IMR-90 (cell line): ENCODE results near the gene RAB27B. TPM values are rescaled to one million over a fixed set of nuclear protein-coding genes. Genes with fewer than 3 reads are reported as not detected.

ENCODE experiments used
- ATAC-seq: fragments of 200-7000 bp; cut with Tn5 transposase; 2 replicates; pipeline ENCODE4 v1.9.1; 2020; ENCODE audit warnings: low read depth, mild to moderate bottlenecking, moderate library complexity
- BruUV-seq: library from RNA; stranded (reverse); fragments of 400-500 nt; replicated peaks from 2 replicates; lab custom pipeline; 2021; lab: Mats Ljungman, UMichigan
- CTCF ChIA-PET: fragments of 300-600 bp; formaldehyde crosslinking; extraction: SDS; loops from one replicate; lab custom pipeline; 2021; ENCODE audit warnings: antibody characterized with exemption; lab: Yijun Ruan, JAX
- POLR2A ChIA-PET: fragments of 300-600 bp; sonication (Branson Sonifier 250); formaldehyde crosslinking; loops from one replicate; lab custom pipeline; 2022; ENCODE audit warnings: antibody characterized with exemption; ENCODE audit not compliant: unreplicated experiment; lab: Charles Lee
- DNase-seq: peaks from one replicate; pipeline ENCODE4 v3.0.0; 2013
- H2AFZ ChIP-seq: replicated peaks from 2 replicates; pipeline ENCODE3; 2013; ENCODE audit warnings: low read length, mild to moderate bottlenecking; ENCODE audit not compliant: poor library complexity
- H2AK5ac ChIP-seq: 2 replicates; pipeline ENCODE4 v1.6.1; 2013; ENCODE audit warnings: low read depth, low read length, inconsistent platforms
- H2AK9ac ChIP-seq: replicated peaks from 2 replicates; pipeline ENCODE3; 2013; ENCODE audit warnings: mild to moderate bottlenecking, low read depth, low read length, moderate library complexity; ENCODE audit not compliant: poor library complexity
- H2BK120ac ChIP-seq: 2 replicates; pipeline ENCODE4 v1.6.1; 2013; ENCODE audit warnings: low read depth, low read length, inconsistent platforms
- H2BK15ac ChIP-seq: 3 replicates; pipeline ENCODE4 v1.6.1; 2013; ENCODE audit warnings: low read depth, low read length, inconsistent platforms
- H2BK20ac ChIP-seq: 2 replicates; pipeline ENCODE4 v1.6.1; 2013; ENCODE audit warnings: low read depth, mild to moderate bottlenecking, inconsistent platforms, low read length, moderate library complexity
- H2BK5ac ChIP-seq: 2 replicates; pipeline ENCODE4 v1.6.1; 2013; ENCODE audit warnings: mild to moderate bottlenecking, low read depth, low read length, inconsistent platforms; ENCODE audit not compliant: poor library complexity, severe bottlenecking
- H3K14ac ChIP-seq: replicated peaks from 2 replicates; pipeline ENCODE4 v1.6.1; 2013; ENCODE audit warnings: low read depth, low read length, inconsistent platforms
- H3K18ac ChIP-seq: 2 replicates; pipeline ENCODE4 v1.6.1; 2013; ENCODE audit warnings: low read depth, low read length, control low read depth
- H3K23ac ChIP-seq: 2 replicates; pipeline ENCODE4 v1.6.1; 2013; ENCODE audit warnings: low read depth, low read length, inconsistent platforms
- H3K27ac ChIP-seq: 2 replicates; pipeline ENCODE4 v1.5.1; 2013; ENCODE audit warnings: mild to moderate bottlenecking, control low read depth, low read length; ENCODE audit not compliant: insufficient read depth
- H3K27me3 ChIP-seq: 2 replicates; pipeline ENCODE4 v1.6.1; 2013; ENCODE audit warnings: low read length; ENCODE audit not compliant: control insufficient read depth, insufficient read depth
- H3K36me3 ChIP-seq: 2 replicates; pipeline ENCODE4 v1.6.1; 2013; ENCODE audit warnings: low read length, mixed read lengths; ENCODE audit not compliant: control insufficient read depth, insufficient read depth
- H3K4ac ChIP-seq: 2 replicates; pipeline ENCODE4 v1.6.1; 2013; ENCODE audit warnings: low read depth, low read length, inconsistent platforms
- H3K4me1 ChIP-seq: 2 replicates; pipeline ENCODE4 v1.6.1; 2013; ENCODE audit warnings: low read length, mixed read lengths; ENCODE audit not compliant: control insufficient read depth, insufficient read depth
- H3K4me2 ChIP-seq: 2 replicates; pipeline ENCODE4 v1.6.1; 2013; ENCODE audit warnings: low read depth, mild to moderate bottlenecking, control low read depth, low read length, moderate library complexity
- H3K4me3 ChIP-seq: 2 replicates; pipeline ENCODE4 v1.5.1; 2013; ENCODE audit warnings: low read depth, mild to moderate bottlenecking, control low read depth, low read length, moderate library complexity; ENCODE audit not compliant: insufficient read depth
- H3K56ac ChIP-seq: 2 replicates; pipeline ENCODE4 v1.6.1; 2013; ENCODE audit warnings: low read length, inconsistent platforms; ENCODE audit not compliant: insufficient read depth; ENCODE audit errors: extremely low read depth
- H3K79me1 ChIP-seq, 2 experiments: 2 replicates each; pipeline ENCODE4 v1.6.1; 2013; ENCODE audit warnings: low read length in 2 of 2, inconsistent platforms in 1 of 2, low read depth in 1 of 2
- H3K9ac ChIP-seq: 2 replicates; pipeline ENCODE4 v1.6.1; 2013; ENCODE audit warnings: low read depth, low read length, control low read depth
- H3K9me1 ChIP-seq: 2 replicates; pipeline ENCODE4 v1.6.1; 2013; ENCODE audit warnings: low read length, inconsistent platforms; ENCODE audit not compliant: insufficient read depth
- H3K9me3 ChIP-seq: 2 replicates; pipeline ENCODE4 v1.6.1; 2013; ENCODE audit warnings: low read length; ENCODE audit not compliant: control insufficient read depth, insufficient read depth
- H4K20me1 ChIP-seq: 2 replicates; pipeline ENCODE4 v1.6.1; 2013; ENCODE audit warnings: low read length, inconsistent platforms; ENCODE audit not compliant: insufficient read depth
- H4K5ac ChIP-seq: 2 replicates; pipeline ENCODE4 v1.6.1; 2013; ENCODE audit warnings: mild to moderate bottlenecking, low read depth, low read length, control low read depth
- H4K8ac ChIP-seq, 2 experiments: 2 replicates each; pipeline ENCODE4 v1.6.1; 2013; ENCODE audit warnings: low read depth in 2 of 2, low read length in 2 of 2, control low read depth in 1 of 2, inconsistent platforms in 1 of 2
- H4K91ac ChIP-seq: 2 replicates; pipeline ENCODE4 v1.6.1; 2013; ENCODE audit warnings: low read depth, low read length, inconsistent platforms; ENCODE audit not compliant: insufficient read depth
- CHD1 ChIP-seq: IDR thresholded peaks from 2 replicates; pipeline ENCODE4 v1.6.1; 2012; ENCODE audit warnings: low read depth, low read length, improper control_type of control experiment
- ELK1 ChIP-seq: fragments of 150-350 bp; IDR thresholded peaks from 2 replicates; pipeline ENCODE4 v1.6.1; 2016; ENCODE audit warnings: low read depth, mild to moderate bottlenecking, low read length, moderate library complexity, borderline replicate concordance
- MAZ ChIP-seq: IDR thresholded peaks from 2 replicates; pipeline ENCODE4 v1.6.1; 2012; ENCODE audit warnings: low read depth, mild to moderate bottlenecking, low read length, improper control_type of control experiment, moderate library complexity, borderline replicate concordance
- RFX5 ChIP-seq: IDR thresholded peaks from 2 replicates; pipeline ENCODE4 v1.8.0; 2012; ENCODE audit warnings: low read depth, mild to moderate bottlenecking, low read length, moderate library complexity
- WGBS, 2 experiments: methylation state at CpG; one replicate each; pipeline versions ENCODE4 v1.1.5 to v1.1.7; 2013; ENCODE audit warnings: missing lambda C conversion rate in 2 of 2; ENCODE audit not compliant: insufficient read length in 1 of 2; ENCODE audit errors: extremely low coverage in 2 of 2; 5-methylcytosine and 5-hydroxymethylcytosine counted together
- dilution Hi-C: fragments of 300-500 bp; cut with HindIII; formaldehyde crosslinking; loops from one replicate; pipeline ENCODE4 v1.14.3; 2018; ENCODE audit warnings: low sequenced_read_pairs; ENCODE audit not compliant: unreplicated experiment
- in situ Hi-C: fragments of 300-500 bp; cut with MboI; formaldehyde crosslinking; loops from 3 replicates; pipeline ENCODE4 v1.14.3; 2019; ENCODE audit warnings: low sequenced_read_pairs, inconsistent platforms, mixed read lengths
- intact Hi-C: fragments of 100-400 bp; cut with micrococcal nuclease; formaldehyde crosslinking; loops from 2 replicates; pipeline ENCODE4 v1.10.0; 2022
- polyA plus RNA-seq, 3 experiments: library from polyadenylated mRNA; depleted of rRNA; stranded (reverse); fragments of >200 nt; gene quantifications; 2 replicates each; pipeline ENCODE4 v1.2.3, GENCODE V29; 2012; ENCODE audit warnings: low replicate concordance in 1 of 3
- total RNA-seq: library from RNA; depleted of rRNA; stranded (reverse); fragments of >200 nt; gene quantifications from 2 replicates; pipeline ENCODE4 v1.2.3, GENCODE V29; 2012

Gene RAB27B
- total and polyA plus RNA-seq, 2 of the 4 experiments (the other 2 are of a cell fraction) = 0.24 to 1.3 TPM

DNA sequence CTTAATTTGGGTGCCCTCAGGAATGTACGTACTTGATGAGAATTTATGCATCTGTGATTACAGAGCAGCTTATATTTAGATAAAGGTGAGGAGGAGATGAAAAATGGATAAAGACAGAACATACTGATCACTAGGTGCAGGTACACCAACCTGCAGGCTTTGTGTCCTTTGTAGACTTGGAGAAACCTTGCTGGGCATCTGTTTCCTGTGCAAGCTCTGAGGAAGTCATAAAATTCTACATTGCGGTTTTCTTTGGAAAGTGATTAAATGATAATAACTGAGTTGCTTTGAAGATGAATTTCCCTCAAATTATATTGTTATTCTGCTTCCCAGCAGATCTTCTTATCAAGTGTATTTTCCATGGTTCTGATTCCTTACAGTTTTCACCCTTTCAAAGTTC is 7.7 kb downstream of the RAB27B start:
- no peaks in the 10 kb centered on the region for H3K9me3 ChIP-seq
- H3K56ac ChIP-seq = no peak overlapping the region
- ATAC-seq (no peak), DNase-seq (no peak)
- H3K27me3 ChIP-seq = no peaks in the 10 kb centered on the region
- no peak for TF ChIP-seq MAZ
- no peak for TF ChIP-seq CHD1
- no peak for TF ChIP-seq ELK1
- TF ChIP-seq RFX5 = no peak
- ChIA-PET CTCF (no interaction called here), POLR2A (no interaction called here)
- no peak overlapping the region for H2BK120ac ChIP-seq
- no peak overlapping the region for H4K91ac ChIP-seq
- no CpG with 5 or more reads among the region's 2 CpGs for WGBS, 2 experiments
- H3K9me1 ChIP-seq = no peaks in the 10 kb centered on the region
- H4K5ac ChIP-seq = no peak overlapping the region
- no peak overlapping the region for H2BK20ac ChIP-seq
- intact Hi-C loops (no loop called here), dilution Hi-C loops (no loop called here), in situ Hi-C loops (no loop called here)
- no peaks in the 10 kb centered on the region for H3K36me3 ChIP-seq
- no peak overlapping the region for H2BK15ac ChIP-seq
- no peak overlapping the region for H2AFZ ChIP-seq
- BruUV-seq = no TSS peak
- H3K79me1 ChIP-seq = no peaks in the 10 kb centered on the region
- no peak overlapping the region for H3K23ac ChIP-seq
- no peak overlapping the region for H3K27ac ChIP-seq
- no peak overlapping the region for H3K14ac ChIP-seq
- H3K9ac ChIP-seq = no peak overlapping the region
- H3K4me1 ChIP-seq = no peaks in the 10 kb centered on the region
- H4K20me1 ChIP-seq = no peaks in the 10 kb centered on the region
- no peak overlapping the region for H4K8ac ChIP-seq
- no peak overlapping the region for H3K4ac ChIP-seq
- H3K4me3 ChIP-seq = no peak overlapping the region
- H2AK5ac ChIP-seq = no peak overlapping the region
- H2AK9ac ChIP-seq = no peak overlapping the region
- H2BK5ac ChIP-seq = no peak overlapping the region
- H3K18ac ChIP-seq = no peak overlapping the region
- H3K4me2 ChIP-seq = no peak overlapping the region
